ENCODE measurements around the gene CHRNA7.

CHRNA7 gene

GRCh38 chr15:32029862-32030781 lies at the start of gene CHRNA7:
CHRNA7 (plus strand) TSS chr15:32030515; CDS start chr15:32030595, 80 bp downstream.
- Mint-ChIP-seq H3K4me1 (ENCODE audit: low read depth) (peaks cover 7% of the 10 kb centered on the region), H3K4me3 (peak within 1 kb of the TSS; percentile 43), H3K27ac (no peak within 1 kb of the TSS), H3K36me3 (ENCODE audit: low read depth) (no peaks in the 10 kb centered on the region), H3K9me3 (no peaks in the 10 kb centered on the region), H3K27me3 (peaks cover 74% of the 10 kb centered on the region)

GRCh38 chr15:31985607-31986006 lies 44.7 kb upstream of the CHRNA7 start:
- no peaks in the 10 kb centered on the region for H3K36me3 Mint-ChIP-seq (ENCODE audit: low read depth)
- peaks cover 7% of the 10 kb centered on the region for H3K4me1 Mint-ChIP-seq (ENCODE audit: low read depth)
- no peak overlapping the region for H3K27ac Mint-ChIP-seq
- H3K9me3 Mint-ChIP-seq: no peaks in the 10 kb centered on the region
- peaks cover 5% of the 10 kb centered on the region for H3K27me3 Mint-ChIP-seq
- H3K4me3 Mint-ChIP-seq: no peak overlapping the region

GRCh38 chr15:31993062-31993461 lies 37.3 kb upstream of the CHRNA7 start:
- Mint-ChIP-seq H3K27ac (no peak overlapping the region), H3K4me1 (ENCODE audit: low read depth) (no peaks in the 10 kb centered on the region), H3K4me3 (no peak overlapping the region), H3K9me3 (no peaks in the 10 kb centered on the region), H3K27me3 (peaks cover 21% of the 10 kb centered on the region), H3K36me3 (ENCODE audit: low read depth) (no peaks in the 10 kb centered on the region)

GRCh38 chr15:31997711-31998110 lies 32.6 kb upstream of the CHRNA7 start:
- Mint-ChIP-seq H3K9me3 (no peaks in the 10 kb centered on the region), H3K4me1 (ENCODE audit: low read depth) (no peaks in the 10 kb centered on the region), H3K27ac (no peak overlapping the region), H3K36me3 (ENCODE audit: low read depth) (no peaks in the 10 kb centered on the region), H3K27me3 (peaks cover 32% of the 10 kb centered on the region), H3K4me3 (no peak overlapping the region)

- Mint-ChIP-seq H3K27ac (no peak overlapping the region), H3K9me3 (no peaks in the 10 kb centered on the region), H3K27me3 (peaks cover 23% of the 10 kb centered on the region), H3K4me3 (no peak overlapping the region), H3K36me3 (ENCODE audit: low read depth) (no peaks in the 10 kb centered on the region), H3K4me1 (ENCODE audit: low read depth) (no peaks in the 10 kb centered on the region)
These were observed 26.8 kb upstream of the CHRNA7 start for GRCh38 chr15:32003558-32003957.

- no peaks in the 10 kb centered on the region for H3K36me3 Mint-ChIP-seq (ENCODE audit: low read depth)
- H3K27me3 Mint-ChIP-seq: peaks cover 22% of the 10 kb centered on the region
- H3K27ac Mint-ChIP-seq: no peak overlapping the region
- H3K4me1 Mint-ChIP-seq (ENCODE audit: low read depth): no peaks in the 10 kb centered on the region
- no peak overlapping the region for H3K4me3 Mint-ChIP-seq
- H3K9me3 Mint-ChIP-seq: no peaks in the 10 kb centered on the region
These were observed 26.1 kb upstream of the CHRNA7 start for GRCh38 chr15:32004249-32004648.

- Mint-ChIP-seq H3K36me3 (ENCODE audit: low read depth) (no peaks in the 10 kb centered on the region), H3K27me3 (peaks cover 11% of the 10 kb centered on the region), H3K9me3 (no peaks in the 10 kb centered on the region), H3K4me1 (ENCODE audit: low read depth) (no peaks in the 10 kb centered on the region), H3K27ac (no peak overlapping the region), H3K4me3 (no peak overlapping the region)
These were observed 22.9 kb upstream of the CHRNA7 start for GRCh38 chr15:32007355-32007960.

- Mint-ChIP-seq H3K4me3 (no peak overlapping the region), H3K4me1 (ENCODE audit: low read depth) (no peaks in the 10 kb centered on the region), H3K27me3 (peaks cover 37% of the 10 kb centered on the region), H3K9me3 (no peaks in the 10 kb centered on the region), H3K36me3 (ENCODE audit: low read depth) (no peaks in the 10 kb centered on the region), H3K27ac (no peak overlapping the region)
These were observed 15.4 kb upstream of the CHRNA7 start for GRCh38 chr15:32014953-32015352.

GRCh38 chr15:32020156-32020555 lies 10.2 kb upstream of the CHRNA7 start:
- no peaks in the 10 kb centered on the region for H3K9me3 Mint-ChIP-seq
- no peaks in the 10 kb centered on the region for H3K4me1 Mint-ChIP-seq (ENCODE audit: low read depth)
- H3K36me3 Mint-ChIP-seq (ENCODE audit: low read depth): no peaks in the 10 kb centered on the region
- H3K27ac Mint-ChIP-seq: no peak overlapping the region
- H3K27me3 Mint-ChIP-seq: peaks cover 44% of the 10 kb centered on the region
- no peak overlapping the region for H3K4me3 Mint-ChIP-seq

GRCh38 chr15:32028921-32029320 lies 1.4 kb upstream of the CHRNA7 start:
- no peak overlapping the region for H3K27ac Mint-ChIP-seq
- no peaks in the 10 kb centered on the region for H3K36me3 Mint-ChIP-seq (ENCODE audit: low read depth)
- H3K4me1 Mint-ChIP-seq (ENCODE audit: low read depth): peaks cover 7% of the 10 kb centered on the region
- no peak overlapping the region for H3K4me3 Mint-ChIP-seq
- peaks cover 82% of the 10 kb centered on the region for H3K27me3 Mint-ChIP-seq
- H3K9me3 Mint-ChIP-seq: no peaks in the 10 kb centered on the region

- Mint-ChIP-seq H3K4me3 (peak overlapping the region; percentile 7), H3K9me3 (no peaks in the 10 kb centered on the region), H3K27me3 (peaks cover 79% of the 10 kb centered on the region), H3K36me3 (ENCODE audit: low read depth) (no peaks in the 10 kb centered on the region), H3K27ac (no peak overlapping the region), H3K4me1 (ENCODE audit: low read depth) (peaks cover 7% of the 10 kb centered on the region)
These were observed 880 bp upstream of the CHRNA7 start for GRCh38 chr15:32029409-32029861.

GRCh38 chr15:32030795-32031194 lies 480 bp downstream of the CHRNA7 start:
- peaks cover 70% of the 10 kb centered on the region for H3K27me3 Mint-ChIP-seq
- H3K9me3 Mint-ChIP-seq: no peaks in the 10 kb centered on the region

GRCh38 chr15:32033186-32033890 lies 3.0 kb downstream of the CHRNA7 start:
- Mint-ChIP-seq H3K4me3 (no peak overlapping the region), H3K4me1 (ENCODE audit: low read depth) (peaks cover 7% of the 10 kb centered on the region), H3K36me3 (ENCODE audit: low read depth) (no peaks in the 10 kb centered on the region), H3K27ac (no peak overlapping the region), H3K9me3 (no peaks in the 10 kb centered on the region), H3K27me3 (peaks cover 50% of the 10 kb centered on the region)

More at GRCh38 chr15:32030795-32031194, 480 bp downstream of the CHRNA7 start:
- Mint-ChIP-seq H3K36me3 (ENCODE audit: low read depth) (no peaks in the 10 kb centered on the region), H3K4me3 (peak overlapping the region; percentile 43), H3K4me1 (ENCODE audit: low read depth) (peaks cover 7% of the 10 kb centered on the region), H3K27ac (no peak overlapping the region)

- H3K36me3 Mint-ChIP-seq (ENCODE audit: low read depth): no peaks in the 10 kb centered on the region
- H3K4me1 Mint-ChIP-seq (ENCODE audit: low read depth): peaks cover 7% of the 10 kb centered on the region
- no peak overlapping the region for H3K4me3 Mint-ChIP-seq
- H3K9me3 Mint-ChIP-seq: no peaks in the 10 kb centered on the region
- no peak overlapping the region for H3K27ac Mint-ChIP-seq
- H3K27me3 Mint-ChIP-seq: peaks cover 49% of the 10 kb centered on the region
These were observed 3.8 kb downstream of the CHRNA7 start for GRCh38 chr15:32034106-32034505.

GRCh38 chr15:32035285-32035684 lies 5.0 kb downstream of the CHRNA7 start:
- Mint-ChIP-seq H3K36me3 (ENCODE audit: low read depth) (no peaks in the 10 kb centered on the region), H3K9me3 (no peaks in the 10 kb centered on the region), H3K4me3 (no peak overlapping the region)

More at GRCh38 chr15:32035285-32035684, 5.0 kb downstream of the CHRNA7 start:
- Mint-ChIP-seq H3K27me3 (peaks cover 50% of the 10 kb centered on the region), H3K4me1 (ENCODE audit: low read depth) (peaks cover 7% of the 10 kb centered on the region), H3K27ac (no peak overlapping the region)

Measured in stimulated activated naive CD8-positive, alpha-beta T cell treated with anti-CD3 and anti-CD28 coated beads, Interleukin-15, Interleukin-2, amounts not matched to agents 100 ng/mL and 50 ng/mL, for 24 hours (primary cell).